PC-9 (cell line): ENCODE results near the gene AKAP13. TPM values are rescaled to one million over a fixed set of nuclear protein-coding genes. Genes with fewer than 3 reads are reported as not detected.

Source experiments
- BruUV-seq: library from RNA; stranded (reverse); fragments of 400-500 nt; replicated peaks from 2 replicates; lab custom pipeline; 2021; lab: Mats Ljungman, UMichigan
- CTCF ChIA-PET: fragments of 300-600 bp; sonication (Branson Sonifier 250); formaldehyde crosslinking; loops from one replicate; lab custom pipeline; 2022; ENCODE audit warnings: antibody characterized with exemption; lab: Charles Lee
- POLR2A ChIA-PET: fragments of 300-600 bp; sonication (Branson Sonifier 250); formaldehyde crosslinking; loops from one replicate; lab custom pipeline; 2022; ENCODE audit warnings: antibody characterized with exemption; ENCODE audit not compliant: unreplicated experiment; lab: Charles Lee
- DNase-seq, 2 experiments: peaks; one replicate each; pipeline versions ENCODE4 v3.0.0 to v3.0.0-alpha.2; 2015 to 2022; ENCODE audit warnings: mixed read lengths in 1 of 2
- H2AFZ ChIP-seq: fragments of 200-600 bp; sonication (generic); 2 replicates; pipeline ENCODE4 v1.8.1; 2017; ENCODE audit warnings: antibody characterized with exemption
- H3F3A ChIP-seq: fragments of 200-600 bp; sonication (generic); 2 replicates; pipeline ENCODE4 v1.8.1; 2017; ENCODE audit warnings: antibody characterized with exemption, mild to moderate bottlenecking, low read depth; ENCODE audit not compliant: insufficient read depth
- H3K27ac ChIP-seq: fragments of 200-600 bp; sonication (generic); 2 replicates; pipeline ENCODE4 v1.6.1; 2016; ENCODE audit warnings: mixed run types
- H3K27me3 ChIP-seq: fragments of 200-600 bp; sonication (generic); 2 replicates; pipeline ENCODE4 v1.6.1; 2016; ENCODE audit warnings: low read depth, mixed run types; ENCODE audit not compliant: insufficient read depth
- H3K36me3 ChIP-seq: fragments of 200-600 bp; sonication (generic); 2 replicates; pipeline ENCODE4 v1.6.1; 2016; ENCODE audit warnings: low read depth, mixed run types
- H3K4me1 ChIP-seq: fragments of 200-600 bp; sonication (generic); replicated peaks from 2 replicates; pipeline ENCODE4 v1.6.1; 2016; ENCODE audit warnings: mixed run types; ENCODE audit not compliant: insufficient read depth
- H3K4me2 ChIP-seq: fragments of 200-600 bp; sonication (generic); 2 replicates; pipeline ENCODE4 v1.6.1; 2017; ENCODE audit warnings: mixed run types
- H3K4me3 ChIP-seq: fragments of 200-600 bp; sonication (generic); 2 replicates; pipeline ENCODE4 v1.6.1; 2016; ENCODE audit warnings: mixed run types
- H3K79me2 ChIP-seq: fragments of 200-600 bp; sonication (generic); 2 replicates; pipeline ENCODE4 v1.6.1; 2017; ENCODE audit warnings: low read depth, mixed run types
- H3K9me2 ChIP-seq: fragments of 200-600 bp; sonication (generic); 2 replicates; pipeline ENCODE4 v1.8.1; 2017; ENCODE audit warnings: mild to moderate bottlenecking; ENCODE audit not compliant: insufficient read depth
- H3K9me3 ChIP-seq: fragments of 200-600 bp; sonication (generic); 2 replicates; pipeline ENCODE4 v1.8.1; 2016; ENCODE audit warnings: low read depth; ENCODE audit not compliant: insufficient read depth
- H4K20me1 ChIP-seq: fragments of 200-600 bp; sonication (generic); 2 replicates; pipeline ENCODE4 v1.8.1; 2017; ENCODE audit not compliant: insufficient read depth
- CTCF ChIP-seq: fragments of 200-600 bp; sonication (generic); conservative IDR thresholded peaks from 2 replicates; pipeline ENCODE4 v1.6.1; 2017; ENCODE audit warnings: mixed run types, antibody characterized with exemption, mild to moderate bottlenecking, moderate library complexity
- EZH2 ChIP-seq: fragments of 200-600 bp; sonication (generic); IDR thresholded peaks from 2 replicates; pipeline ENCODE4 v1.8.0; 2017; ENCODE audit warnings: antibody characterized with exemption, low read depth
- intact Hi-C: fragments of 100-400 bp; cut with micrococcal nuclease; formaldehyde crosslinking; loops from one replicate; pipeline ENCODE4 v1.10.0; 2022; ENCODE audit not compliant: unreplicated experiment
- total RNA-seq: library from RNA; stranded (reverse); gene quantifications from 2 replicates; pipeline ENCODE4 v1.2.3, GENCODE V29; 2021

AKAP13 gene
- total RNA-seq, 1 experiment from 2014 or later = 82.5 TPM

GRCh38 chr15:85749261-85750151, 369.1 kb downstream of the AKAP13 start:
- TF ChIP-seq EZH2 (no peak), CTCF (no peak)
- no peak for DNase-seq
- Histone ChIP-seq H2AFZ (no peak overlapping the region), H3K9me2 (no peaks in the 10 kb centered on the region), H3K4me1 (no peaks in the 10 kb centered on the region), H3K27ac (no peak overlapping the region), H3K4me2 (no peak overlapping the region), H3K4me3 (no peak overlapping the region), H4K20me1 (no peaks in the 10 kb centered on the region; the same call in 1 of the 2 replicates), H3K9me3 (no peaks in the 10 kb centered on the region), H3F3A (no peaks in the 10 kb centered on the region), H3K27me3 (no peaks in the 10 kb centered on the region), H3K36me3 (0 out of 2 replicates have a peak, but pooled peaks cover 10% of the 10 kb centered on the region), H3K79me2 (no peaks in the 10 kb centered on the region)
- POLR2A ChIA-PET = no interaction called here
- CTCF ChIA-PET = interaction anchor here (0.6 kb wide), 1 partner anchor 922 kb away, joined by 3 read pairs; no protein-coding TSS in a partner anchor
- no TSS peak for BruUV-seq
- intact Hi-C loops = no loop called here

- no peak overlapping the region for H2AFZ ChIP-seq
- intact Hi-C loops = no loop called here
- H4K20me1 ChIP-seq = no peaks in the 10 kb centered on the region
- H3K27me3 ChIP-seq = no peaks in the 10 kb centered on the region
- H3K4me3 ChIP-seq = no peak overlapping the region
- no peaks in the 10 kb centered on the region for H3K9me3 ChIP-seq
- BruUV-seq = no TSS peak
- H3K9me2 ChIP-seq = no peaks in the 10 kb centered on the region
- H3K27ac ChIP-seq = no peak overlapping the region
- ChIA-PET CTCF (interaction anchor here (0.6 kb wide), 1 partner anchor 923 kb away, joined by 3 read pairs; no protein-coding TSS in a partner anchor), POLR2A (no interaction called here)
- 0 out of 2 replicates have a peak, but pooled peaks cover 1% of the 10 kb centered on the region for H3K36me3 ChIP-seq
- no peak for DNase-seq
- no peaks in the 10 kb centered on the region for H3K4me1 ChIP-seq
- H3K4me2 ChIP-seq = no peak overlapping the region
- no peaks in the 10 kb centered on the region for H3F3A ChIP-seq
- TF ChIP-seq EZH2 = no peak
- no peak for TF ChIP-seq CTCF
- no peaks in the 10 kb centered on the region for H3K79me2 ChIP-seq
Measured at GRCh38 chr15:85750319-85751290, 370.2 kb downstream of the AKAP13 start.
